HG03575 (cell line): ENCODE results near the gene ZMYM3.

ENCODE experiments used
- ATAC-seq: cut with Tn5 transposase; IDR thresholded peaks from one replicate; pipeline ENCODE4 v1.9.1; 2021; ENCODE audit not compliant: unreplicated experiment, insufficient number of reproducible peaks, low FRiP score; ENCODE audit errors: extremely low read depth

The ZMYM3 gene

DNA sequence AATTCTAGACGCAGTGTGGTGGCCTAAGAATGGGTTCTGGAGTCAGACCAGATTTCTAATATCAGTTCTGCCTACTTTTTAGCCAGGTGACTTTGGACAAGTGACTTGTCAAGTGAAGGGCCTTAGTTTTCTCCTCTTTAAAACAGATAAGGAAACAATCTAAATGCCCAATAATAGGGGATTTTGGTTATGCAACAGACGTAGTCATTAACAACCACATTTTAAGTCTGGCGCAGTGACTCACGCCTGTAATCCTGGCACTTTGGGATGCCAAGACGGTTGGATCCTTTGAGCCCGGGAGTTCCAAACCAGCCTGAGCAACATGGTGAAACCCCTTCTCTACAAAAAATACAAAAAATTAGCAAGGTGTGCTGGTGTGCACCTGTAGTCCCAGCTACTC is 2.1 kb upstream of the ZMYM3 start:
- no peak for ATAC-seq

DNA sequence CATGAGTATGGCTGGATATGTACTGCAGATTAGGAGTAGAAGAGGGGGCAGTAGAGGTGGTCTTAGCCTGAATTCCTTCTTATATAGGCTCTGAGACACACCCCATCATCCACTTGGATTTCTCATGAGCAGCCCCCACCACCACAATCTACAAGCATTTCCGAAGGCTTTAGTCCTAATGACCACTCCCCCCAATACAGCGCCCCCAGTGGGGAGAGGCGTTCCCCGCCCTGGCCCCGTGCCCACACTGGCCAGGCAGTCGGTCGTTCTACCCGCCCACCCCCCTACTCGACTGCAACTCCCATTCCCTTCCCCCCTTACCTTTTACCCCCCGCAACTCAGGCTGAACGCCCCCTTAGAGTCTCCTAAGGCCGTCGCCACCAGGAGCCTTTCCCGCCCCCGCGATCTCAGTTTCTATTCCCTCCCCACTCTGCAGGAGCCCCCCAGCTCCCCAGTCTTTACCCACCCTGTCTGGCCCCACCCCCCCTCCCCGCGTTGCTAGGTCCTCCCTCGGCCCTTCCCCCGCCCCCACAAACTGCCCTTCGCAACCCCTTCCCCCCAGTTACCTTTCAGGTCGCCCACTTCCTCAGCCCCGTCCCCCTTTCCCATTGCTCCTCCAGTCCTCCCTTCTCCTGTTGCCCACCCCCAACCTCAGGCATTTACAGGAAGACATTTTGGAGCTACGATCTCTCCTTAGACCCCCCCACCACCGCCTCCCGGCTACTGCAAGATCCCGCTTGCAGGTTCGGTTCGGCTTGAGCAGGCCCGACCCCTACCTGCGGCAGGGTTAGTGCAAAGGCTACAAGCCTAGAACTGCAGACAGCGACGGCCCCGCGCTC is 468 bp downstream of the ZMYM3 start:
- ATAC-seq = no peak

DNA sequence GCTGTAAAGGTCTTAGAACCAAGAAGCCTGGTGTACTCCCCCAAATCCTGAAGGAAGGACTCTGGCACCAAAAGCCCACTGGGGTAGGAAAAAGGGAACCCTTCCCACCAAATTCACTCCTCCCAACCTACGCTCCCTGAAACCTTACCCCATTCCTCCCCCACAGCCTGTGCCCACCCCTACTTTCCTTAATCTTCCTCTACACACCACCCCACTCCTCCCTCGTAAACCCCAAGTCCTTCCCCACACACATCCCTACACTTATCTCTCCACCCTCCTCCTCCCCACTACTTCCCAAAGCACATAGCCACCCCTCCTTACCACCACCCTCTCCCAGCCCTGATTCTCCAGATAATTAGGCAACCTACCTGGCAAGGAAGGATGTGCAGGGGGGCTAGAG is 1.7 kb downstream of the ZMYM3 start:
- no peak for ATAC-seq

DNA sequence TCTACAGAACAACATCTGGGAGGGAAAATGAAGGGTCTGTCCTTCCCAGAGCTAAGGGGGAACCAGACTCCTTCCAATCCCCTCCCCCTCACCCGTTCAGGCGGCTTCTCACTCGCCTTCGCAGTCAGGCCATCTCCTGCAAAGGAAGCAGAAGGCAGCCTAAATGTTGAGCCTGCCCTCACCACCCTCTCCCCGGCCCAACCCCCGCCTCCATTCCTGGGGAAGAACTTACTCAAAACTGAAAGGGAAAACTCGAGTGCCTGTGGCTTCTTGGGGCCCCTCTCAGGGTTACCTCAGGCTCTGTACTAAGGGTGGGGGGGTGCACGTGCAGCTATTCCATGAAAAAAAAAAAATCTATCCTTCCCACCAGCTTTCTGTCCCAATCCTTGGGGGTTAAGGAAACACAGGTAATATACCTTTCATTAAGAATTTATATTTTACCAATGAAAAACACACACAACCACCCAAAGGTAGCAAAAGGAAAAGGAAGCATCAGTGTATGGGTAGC is 2.4 kb downstream of the ZMYM3 start:
- no peak for ATAC-seq

DNA sequence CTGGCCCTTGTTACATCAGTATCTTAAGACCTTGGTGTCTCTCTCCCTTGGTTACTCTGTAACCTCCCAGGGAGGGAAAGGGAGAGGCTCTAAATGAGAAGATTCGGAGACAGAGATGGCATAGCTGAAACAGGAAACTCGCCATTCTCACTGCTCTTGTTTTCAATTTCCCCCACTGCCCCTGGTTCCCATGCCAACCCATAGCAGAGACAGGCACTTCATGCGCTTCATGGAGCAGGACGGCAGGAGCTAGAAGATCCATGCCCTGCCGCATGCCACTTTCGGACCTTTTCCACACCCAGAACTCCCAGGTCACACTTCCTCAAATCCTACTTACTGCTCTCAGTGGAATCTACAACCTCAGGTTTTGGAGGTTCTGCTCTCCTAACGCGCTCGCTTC is 3.1 kb downstream of the ZMYM3 start:
- no peak for ATAC-seq

DNA sequence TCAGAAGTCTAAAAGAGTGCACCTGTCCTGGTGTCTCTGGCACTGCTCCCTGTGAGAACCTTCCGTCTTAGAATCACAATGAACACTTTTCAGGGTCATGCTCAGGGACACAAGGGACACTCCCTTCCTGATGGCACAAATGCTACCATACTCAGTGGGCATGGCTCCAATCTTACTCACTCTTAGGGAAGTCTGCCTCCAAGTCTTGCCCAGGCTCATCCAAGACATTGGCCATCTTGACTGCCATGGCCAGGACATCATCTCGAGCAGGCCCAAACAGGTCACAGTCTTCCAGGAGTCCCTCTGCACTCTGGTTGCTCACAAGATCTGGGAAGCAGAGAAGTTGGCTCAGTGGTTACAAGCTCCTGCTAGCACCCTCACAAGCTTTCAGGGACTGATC is 8.8 kb downstream of the ZMYM3 start:
- no peak for ATAC-seq

DNA sequence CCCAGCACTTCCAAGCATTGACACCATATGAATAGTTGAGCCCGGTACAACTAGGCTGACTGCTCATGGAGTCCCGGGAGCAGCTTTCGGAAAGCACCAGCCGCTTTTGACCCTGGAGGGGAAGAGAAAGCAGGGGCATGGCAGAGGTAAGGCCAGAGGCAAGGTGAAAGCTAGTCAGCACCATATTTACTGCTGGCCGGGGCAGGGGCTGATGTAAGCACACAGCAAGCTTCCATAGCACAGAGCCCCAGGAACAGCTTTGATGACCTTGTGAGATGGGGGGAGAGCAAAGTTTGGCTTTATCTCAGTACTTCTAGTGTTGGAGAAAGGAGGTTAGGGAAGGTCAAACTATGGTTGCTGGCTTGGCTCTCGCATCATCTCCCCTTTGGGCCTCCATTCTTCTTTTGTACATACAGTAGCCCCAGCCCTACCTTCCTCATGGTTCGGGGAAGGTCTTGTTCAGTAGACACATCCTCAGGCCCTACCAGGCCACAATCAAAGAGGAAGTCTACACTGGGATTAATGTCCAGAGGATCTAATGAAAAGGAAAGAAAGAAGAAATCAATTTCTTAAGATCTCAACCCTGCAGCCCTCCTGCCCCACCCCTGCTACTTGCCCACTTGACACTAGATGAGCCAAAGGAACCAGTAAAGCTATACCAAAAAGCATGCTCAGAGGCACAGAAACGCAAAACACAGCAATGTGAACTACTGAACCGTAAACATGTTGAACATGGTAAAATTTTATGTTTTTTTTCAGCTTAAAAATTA is 9.4 kb downstream of the ZMYM3 start:
- ATAC-seq = no peak

DNA sequence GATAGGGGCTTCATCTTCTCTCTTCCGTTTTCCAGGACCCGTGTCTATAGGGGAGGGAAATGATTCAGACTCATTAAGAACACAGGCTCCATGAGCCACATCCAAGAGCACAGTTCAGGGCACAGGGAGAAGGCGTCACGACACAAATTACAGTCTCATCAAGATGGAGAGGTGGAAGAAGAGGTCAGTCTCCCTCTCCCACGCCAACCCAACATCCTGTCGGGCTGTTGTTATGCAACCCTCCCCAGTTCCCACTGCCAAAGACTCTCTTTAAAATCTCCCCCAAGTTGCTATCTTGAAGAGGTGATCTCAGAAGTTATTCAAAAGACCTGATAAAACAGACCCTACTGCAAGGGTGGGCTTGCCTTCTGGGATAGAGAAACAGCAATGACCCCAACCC is 12.6 kb downstream of the ZMYM3 start:
- no peak for ATAC-seq

DNA sequence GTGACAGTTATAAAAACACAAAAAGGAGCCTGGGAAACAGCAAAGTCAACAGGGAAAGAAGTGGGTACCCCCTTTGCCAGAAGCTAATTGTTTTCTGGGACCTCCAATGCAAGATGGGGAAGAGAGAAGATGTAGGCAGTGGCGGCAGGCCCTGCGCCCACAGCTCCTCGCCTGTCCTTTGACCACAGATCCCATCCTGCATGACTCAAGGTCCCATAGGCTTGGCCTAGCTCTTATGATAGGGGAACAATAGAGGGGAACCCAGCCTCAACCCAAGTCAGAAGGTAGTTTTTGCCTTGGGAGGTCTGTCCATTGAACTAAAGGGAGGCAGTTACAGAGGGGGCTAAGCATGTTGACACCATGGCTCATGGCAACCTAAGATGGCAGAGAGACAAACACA is 14.2 kb downstream of the ZMYM3 start:
- no peak for ATAC-seq

DNA sequence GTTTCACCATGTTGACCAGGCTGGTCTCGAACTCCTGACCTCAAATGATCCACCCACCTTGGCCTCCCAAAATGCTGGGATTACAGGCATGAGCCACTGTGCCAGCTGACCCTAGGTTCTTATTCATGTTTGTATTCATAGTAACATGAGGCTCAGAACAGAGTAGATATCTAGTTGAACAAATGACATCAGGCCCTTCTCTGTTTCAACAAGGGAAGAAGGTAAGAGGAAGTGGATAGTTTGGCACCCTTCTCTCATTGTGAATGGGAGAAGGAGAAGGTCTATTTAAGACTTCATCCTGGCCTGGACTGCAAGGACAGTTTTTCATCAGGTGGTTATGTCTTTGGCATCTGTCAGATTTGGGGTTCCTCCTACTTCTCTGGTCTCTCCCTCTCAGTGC is 17.1 kb downstream of the ZMYM3 start:
- ATAC-seq = no peak

DNA sequence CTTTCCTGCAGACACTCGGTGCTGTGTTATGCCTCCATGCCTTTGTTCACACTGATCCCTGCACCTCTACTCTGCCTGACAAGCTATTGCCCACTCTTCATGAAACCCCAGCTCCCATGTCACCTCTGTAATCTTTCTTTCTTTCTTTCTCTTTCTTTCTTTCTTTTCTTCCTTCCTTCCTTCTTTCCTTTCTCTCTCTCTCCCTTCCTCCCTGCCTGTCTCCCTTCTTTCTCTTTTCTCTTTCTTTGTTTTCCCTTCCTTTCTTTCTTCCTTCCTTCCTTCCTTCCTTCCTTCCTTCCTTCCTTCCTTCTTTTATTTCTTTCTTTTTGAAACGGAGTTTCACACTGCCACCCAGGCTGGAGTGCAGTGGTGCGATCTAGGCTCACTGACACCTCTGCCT is 18.5 kb downstream of the ZMYM3 start:
- no peak for ATAC-seq

DNA sequence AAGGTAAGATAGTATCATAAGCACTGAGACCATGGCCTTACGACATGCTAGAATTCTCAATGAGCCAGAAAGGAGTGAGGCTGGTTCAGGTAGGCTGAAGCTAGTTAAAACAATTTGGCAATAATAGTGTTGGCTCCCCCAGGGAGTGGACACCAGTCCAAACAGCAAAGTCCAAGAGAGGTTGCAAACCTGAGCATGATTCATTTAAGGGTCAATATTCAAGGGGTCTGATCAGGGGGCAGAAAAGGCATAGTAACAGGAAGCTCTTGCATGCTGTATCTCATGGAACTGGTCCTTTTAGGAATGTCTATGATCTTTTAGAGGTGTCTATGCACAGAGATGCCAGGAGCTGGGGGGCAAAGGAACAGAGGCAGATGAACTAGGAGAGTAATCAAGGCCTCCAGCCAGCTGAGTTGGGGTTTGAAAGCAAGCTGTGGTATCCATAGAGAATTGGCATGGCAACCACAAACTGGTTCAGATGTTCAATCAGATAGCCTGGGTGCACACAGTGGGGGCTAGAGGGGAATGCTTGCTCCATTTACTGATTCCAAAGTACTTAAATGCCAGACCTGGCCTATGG is 25.8 kb downstream of the ZMYM3 start:
- ATAC-seq = no peak

DNA sequence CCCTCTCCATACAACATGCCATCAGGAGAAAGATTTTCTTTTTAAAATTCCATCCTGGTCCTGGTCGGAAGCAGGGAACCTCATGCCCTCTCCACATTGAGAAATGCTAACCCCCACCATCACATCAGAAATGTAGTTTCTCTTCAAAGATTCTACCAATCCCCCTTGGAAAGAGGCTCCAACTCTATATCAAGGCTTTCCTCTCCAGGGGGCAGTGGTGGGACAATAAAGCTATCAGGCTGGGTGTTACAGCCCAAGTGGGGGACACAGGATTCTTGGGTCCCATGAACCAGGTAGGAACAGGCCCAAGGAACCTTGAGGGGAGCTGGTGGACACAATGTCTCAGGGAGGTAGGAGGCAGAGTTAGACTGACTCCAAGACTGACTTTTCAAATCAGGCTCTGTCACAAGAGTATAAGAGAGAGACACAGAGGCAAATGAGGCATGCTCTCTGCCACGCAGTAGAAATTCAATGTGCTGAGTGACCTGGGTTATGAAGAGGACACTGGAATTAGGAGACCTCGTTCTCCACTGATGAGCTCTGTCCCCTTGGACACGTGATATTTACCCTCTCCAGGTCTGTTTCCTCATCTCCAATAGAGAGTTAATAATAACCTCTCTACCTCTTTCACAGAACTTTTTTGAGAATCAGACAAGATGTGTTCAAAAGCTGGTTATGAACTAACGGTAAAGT is 26.4 kb downstream of the ZMYM3 start:
- no peak for ATAC-seq

DNA sequence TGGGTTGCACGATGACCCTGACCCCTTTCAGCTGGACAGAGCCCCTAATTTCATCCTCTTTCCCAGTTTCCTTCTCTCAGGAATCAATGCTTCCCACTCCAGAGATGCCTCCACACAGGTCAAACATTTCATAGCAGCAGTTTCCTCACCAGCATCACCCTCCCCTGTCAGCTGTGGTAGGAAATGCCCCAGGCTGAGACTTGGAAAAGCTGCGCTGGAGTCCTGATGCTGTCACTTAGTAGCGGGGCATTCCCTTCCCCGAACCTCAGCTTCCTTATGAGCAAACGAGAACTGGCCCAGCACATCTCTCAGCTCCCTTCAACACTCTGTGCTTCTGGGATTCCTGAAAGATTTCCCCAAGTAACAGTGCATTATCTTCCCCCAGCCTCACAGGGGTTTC is 28.3 kb downstream of the ZMYM3 start:
- ATAC-seq = no peak

DNA sequence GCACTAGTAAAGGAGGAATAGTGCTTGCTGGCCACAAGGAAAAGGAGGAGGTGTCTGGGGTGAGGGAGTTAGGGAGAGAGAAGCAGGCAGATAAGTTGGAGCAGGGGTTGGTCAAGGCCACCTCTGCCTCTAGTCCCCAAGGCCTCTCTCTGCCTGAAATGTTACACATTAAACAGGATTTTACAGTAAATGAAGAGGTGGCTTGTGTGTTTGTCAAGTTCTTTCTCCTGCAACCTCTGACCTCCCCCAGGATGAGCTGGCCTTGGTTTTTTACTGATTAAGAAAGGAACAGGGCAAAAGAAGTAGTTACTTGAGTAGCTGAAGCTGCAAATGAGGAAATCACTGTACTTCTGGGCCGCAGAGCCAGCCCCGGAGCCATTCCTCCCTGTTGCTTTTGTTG is 28.9 kb downstream of the ZMYM3 start:
- ATAC-seq = no peak

DNA sequence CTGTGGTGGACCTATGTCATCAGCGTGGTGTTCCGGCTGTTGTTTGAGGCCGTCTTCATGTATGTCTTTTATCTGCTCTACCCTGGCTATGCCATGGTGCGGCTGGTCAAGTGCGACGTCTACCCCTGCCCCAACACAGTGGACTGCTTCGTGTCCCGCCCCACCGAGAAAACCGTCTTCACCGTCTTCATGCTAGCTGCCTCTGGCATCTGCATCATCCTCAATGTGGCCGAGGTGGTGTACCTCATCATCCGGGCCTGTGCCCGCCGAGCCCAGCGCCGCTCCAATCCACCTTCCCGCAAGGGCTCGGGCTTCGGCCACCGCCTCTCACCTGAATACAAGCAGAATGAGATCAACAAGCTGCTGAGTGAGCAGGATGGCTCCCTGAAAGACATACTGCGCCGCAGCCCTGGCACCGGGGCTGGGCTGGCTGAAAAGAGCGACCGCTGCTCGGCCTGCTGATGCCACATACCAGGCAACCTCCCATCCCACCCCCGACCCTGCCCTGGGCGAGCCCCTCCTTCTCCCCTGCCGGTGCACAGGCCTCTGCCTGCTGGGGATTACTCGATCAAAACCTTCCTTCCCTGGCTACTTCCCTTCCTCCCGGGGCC is 29.7 kb downstream of the ZMYM3 start:
- no peak for ATAC-seq

DNA sequence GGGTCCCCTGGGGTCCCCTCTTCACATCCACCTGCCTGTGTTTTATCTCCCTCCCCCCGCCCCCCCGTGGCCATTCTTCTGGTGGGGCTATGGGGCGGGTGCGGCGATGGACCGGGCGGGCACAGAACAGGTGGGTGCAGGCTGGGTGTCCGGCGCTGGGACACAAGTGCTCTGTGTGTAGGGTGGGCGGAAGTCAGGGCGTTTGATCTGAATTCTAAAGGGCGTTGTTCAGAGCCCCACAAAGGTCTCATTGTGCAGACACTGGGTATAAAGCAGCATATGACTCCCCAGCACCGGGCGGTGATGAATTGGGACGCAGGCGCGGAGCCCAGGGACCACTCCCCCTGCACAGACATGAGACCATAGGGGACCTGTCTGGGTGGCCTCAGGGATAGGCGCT is 31.0 kb downstream of the ZMYM3 start, which contains the start of gene GJB1:
GJB1 (plus strand) TSS at position 296 of the 400 bp plus-strand sequence. CDS start 484 bp downstream, outside the sequence.
- ATAC-seq = no peak

DNA sequence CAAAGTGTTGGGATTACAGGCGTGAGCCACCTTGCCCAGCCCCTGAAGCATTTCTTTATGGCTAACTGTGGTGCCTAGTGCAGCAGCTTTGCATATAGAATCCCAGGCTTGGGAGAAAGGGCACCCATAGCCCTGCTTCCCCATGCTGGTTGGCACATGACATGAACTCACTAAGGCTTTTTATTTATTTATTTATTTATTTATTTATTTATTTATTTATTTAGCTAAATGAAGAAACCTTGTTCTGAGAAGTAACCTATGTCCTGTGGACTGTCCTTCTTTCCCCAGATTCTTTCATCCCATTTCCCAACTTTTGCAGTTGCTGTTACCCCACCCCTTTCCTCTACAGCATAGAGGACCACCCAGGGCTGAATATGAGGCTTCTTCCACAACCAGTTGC is 32.8 kb downstream of the ZMYM3 start:
- no peak for ATAC-seq

DNA sequence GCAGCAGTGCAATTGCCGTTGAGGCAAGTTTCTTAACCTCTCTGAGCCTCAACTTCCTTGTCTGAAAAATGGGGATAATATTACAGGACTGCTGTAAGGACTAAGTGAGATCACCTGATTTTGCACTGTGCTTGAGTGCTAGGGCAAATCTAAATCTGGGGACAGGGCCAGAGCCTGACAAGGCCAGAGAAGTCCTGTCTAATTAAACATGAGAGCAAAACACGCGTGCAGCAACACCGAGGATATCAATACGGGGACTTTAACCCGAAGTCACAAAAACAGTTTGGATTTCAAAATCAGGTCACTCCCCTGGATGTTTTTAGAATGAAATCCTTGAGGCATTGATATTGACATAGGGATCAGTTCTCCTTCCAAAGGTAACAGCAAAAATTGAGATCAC is 36.6 kb downstream of the ZMYM3 start:
- ATAC-seq = no peak
